ENCODE data around the gene LRG1.
A peak's percentile ranks its signal among the peaks of the same experiment; 100 is the strongest.

Gene LRG1

DNA sequence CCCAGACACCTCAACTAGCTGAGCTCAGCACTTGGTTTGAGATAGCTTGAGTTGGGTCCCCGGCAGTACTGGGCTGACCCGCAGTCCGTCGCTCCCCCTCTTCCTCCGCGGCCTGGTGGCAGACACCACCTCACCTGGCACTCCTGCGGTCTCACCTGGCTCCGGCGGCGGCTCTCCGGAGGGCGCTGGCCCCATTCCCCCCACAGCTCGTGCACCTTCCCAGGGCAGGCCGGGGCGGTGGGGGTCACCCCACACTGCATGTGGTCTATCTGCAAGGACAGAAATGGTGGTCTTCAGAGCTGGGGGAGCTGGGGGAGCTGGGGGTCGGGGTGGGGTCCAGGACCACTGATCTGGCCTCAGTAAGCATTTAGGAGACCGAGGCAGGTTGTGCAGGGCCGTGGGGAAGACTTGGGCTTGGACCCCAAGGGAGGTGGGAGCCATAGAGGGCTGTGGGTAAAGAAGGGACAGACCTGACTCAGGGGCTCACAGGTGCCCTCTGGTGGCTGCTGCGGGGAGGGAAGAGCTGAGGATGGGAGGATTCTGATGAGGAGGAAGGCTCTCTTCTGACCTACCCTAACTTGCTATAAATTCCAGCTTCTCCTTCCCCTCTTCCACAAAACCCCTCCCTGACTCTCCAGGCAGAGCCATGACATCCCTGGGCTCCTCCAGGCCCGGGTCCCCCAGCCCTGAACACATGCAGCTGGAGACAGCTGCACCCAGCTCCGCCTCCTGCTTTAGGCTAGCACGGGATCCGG, 14.9 kb downstream of the LRG1 start:
- DNase-seq: peak; percentile 10

- no peak for DNase-seq
Observed at GRCh38 chr19:4523306-4524110, 16.3 kb downstream of the LRG1 start.

- no peak for DNase-seq
Observed at GRCh38 chr19:4522291-4523002, 17.4 kb downstream of the LRG1 start.

- DNase-seq: no peak
Observed at GRCh38 chr19:4521888-4522242, 18.0 kb downstream of the LRG1 start.

DNA sequence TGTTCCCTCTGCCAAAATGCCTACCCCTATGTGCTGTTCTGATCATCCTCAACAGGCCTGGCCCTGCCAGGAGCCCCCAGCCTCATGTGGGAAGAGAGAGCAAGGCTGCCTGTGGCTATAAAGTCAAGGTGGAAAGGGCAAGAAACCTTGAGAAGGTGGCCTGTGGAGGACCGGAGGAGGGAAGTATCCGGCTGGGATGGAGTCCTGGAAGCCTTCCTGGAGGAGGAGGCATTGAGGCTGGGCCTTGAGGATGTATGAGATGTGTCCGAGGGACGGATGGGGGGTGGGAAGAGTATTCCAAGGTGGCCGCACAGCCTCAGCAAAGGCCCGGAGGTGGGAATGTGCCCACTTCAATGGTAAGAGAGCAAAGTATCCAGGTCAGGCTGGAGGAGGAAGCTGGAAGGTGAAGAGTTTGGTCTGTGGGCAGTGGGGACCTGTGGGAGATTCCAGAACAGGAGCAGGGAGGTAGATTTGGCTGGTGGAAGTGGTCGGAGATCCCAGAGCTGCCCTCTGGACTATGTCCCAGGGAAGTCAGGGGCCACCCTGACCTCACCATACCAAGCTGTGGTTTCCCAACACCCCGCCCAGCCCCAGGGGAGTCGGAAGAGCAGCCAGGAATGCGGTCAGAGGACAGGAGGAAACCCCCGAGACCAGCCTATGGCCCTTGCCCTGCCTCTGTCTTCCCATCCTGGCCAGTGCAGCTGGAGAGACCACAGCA, 18.5 kb downstream of the LRG1 start:
- no peak for DNase-seq

GRCh38 chr19:4519521-4520277, 20.1 kb downstream of the LRG1 start:
- DNase-seq: no peak

- no peak for DNase-seq
Observed at GRCh38 chr19:4519172-4519496, 20.7 kb downstream of the LRG1 start.

DNA sequence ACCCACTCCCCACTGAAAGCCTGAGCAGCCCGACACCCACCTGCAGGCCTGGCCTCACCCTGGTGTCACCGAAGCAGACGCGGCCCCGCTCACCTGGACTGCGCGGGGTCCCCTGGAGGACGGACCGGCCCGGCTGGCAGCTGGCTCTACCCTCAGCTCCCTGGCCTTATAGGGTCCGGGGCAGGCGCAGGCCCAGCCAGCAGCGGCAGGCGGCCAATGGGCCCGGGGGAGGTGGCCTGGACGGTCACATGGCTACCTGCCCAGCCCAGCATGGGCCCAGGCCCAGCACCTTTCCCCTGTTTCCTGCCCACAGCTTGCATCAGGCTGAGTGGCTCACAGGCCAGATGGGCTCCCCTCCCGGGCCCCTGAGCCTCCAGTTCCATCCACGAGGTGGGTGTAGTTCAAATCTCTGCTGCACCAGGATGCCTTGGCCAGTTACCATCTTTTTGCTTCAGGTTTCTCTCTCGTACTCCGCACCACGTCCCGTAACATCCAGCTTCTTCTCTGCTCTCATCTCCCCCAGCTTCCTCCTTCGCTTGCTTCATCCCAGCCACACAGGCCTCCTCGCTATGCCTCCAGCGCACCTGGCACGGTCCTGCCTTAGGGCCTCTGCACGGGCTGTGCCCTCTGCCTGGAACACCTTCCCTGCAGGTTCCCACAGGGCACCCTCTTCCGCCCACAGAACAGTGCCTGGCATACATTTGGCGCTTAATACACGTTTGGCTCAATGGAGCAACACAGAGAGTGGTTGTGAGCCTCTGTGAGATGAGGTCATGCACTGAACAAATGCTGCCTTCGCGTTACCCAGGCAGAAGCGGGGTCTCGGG, 21.3 kb downstream of the LRG1 start, which contains the start of gene PLIN4:
Gene PLIN4 (minus strand): TSS at position 142 of the 827 bp plus-strand sequence. CDS start 214 bp downstream, outside the sequence.
- DNase-seq: no peak

GRCh38 chr19:4517451-4518057, 22.3 kb downstream of the LRG1 start:
- DNase-seq: no peak

GRCh38 chr19:4516939-4517300, 22.9 kb downstream of the LRG1 start:
- no peak for DNase-seq

DNA sequence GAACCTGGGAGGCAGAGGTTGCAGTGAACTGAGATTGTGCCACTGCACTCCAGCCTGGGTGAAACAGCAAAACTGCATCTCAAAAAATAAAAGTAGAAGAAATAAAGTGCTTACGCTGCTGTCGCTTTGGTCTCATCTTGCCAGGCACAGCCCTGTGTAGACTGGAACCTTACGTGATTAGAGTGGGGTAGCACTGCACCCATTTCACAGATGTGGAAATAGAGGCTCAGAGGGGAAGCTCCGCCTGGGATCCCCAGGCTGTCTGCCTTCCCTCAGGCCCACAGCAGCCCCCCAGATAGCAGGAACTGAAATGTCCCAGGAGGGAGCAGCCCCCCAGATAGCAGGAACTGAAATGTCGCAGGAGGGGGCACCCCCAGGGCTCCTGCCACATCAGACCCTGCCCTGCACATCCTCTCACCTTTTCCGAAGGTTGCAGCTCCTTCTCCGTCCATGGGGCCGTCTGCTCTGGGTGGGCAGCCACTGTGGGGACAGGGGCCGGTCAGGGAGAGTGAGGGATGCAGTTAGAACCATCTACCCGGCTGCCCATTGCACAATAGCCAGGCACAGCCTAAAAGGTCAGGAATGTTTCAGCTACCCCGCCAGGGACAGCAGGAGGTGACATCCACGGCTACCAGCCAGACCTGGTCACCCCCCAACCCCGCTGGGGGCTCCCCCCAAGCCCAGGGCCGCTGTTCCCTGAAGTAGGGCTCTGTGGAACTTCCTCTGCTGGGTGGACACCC, 23.5 kb downstream of the LRG1 start:
- DNase-seq: no peak

GRCh38 chr19:4515732-4516131, 24.1 kb downstream of the LRG1 start:
- no peak for DNase-seq

DNA sequence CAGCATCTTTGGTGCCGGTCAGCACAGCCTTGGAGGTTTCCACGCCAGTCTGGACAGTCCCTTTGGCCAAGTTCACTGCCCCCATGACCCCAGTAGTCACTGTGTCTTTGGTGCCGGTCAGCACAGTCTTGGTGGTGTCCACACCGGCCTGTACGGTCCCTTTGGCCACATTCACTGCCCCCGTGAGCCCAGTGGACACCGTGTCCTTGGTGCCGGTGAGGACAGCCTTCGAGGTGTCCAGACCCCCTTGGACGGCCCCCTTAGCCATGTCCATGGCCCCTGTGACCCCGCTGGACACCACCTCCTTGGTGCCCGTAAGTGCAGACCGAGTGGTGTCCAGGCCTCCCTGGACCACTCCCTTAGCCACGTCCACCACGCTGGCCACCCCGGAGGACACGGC, 26.6 kb downstream of the LRG1 start:
- DNase-seq: no peak

GRCh38 chr19:4512070-4512469, 27.8 kb downstream of the LRG1 start:
- no peak for DNase-seq

GRCh38 chr19:4511300-4512054, 28.4 kb downstream of the LRG1 start:
- DNase-seq: no peak

DNA sequence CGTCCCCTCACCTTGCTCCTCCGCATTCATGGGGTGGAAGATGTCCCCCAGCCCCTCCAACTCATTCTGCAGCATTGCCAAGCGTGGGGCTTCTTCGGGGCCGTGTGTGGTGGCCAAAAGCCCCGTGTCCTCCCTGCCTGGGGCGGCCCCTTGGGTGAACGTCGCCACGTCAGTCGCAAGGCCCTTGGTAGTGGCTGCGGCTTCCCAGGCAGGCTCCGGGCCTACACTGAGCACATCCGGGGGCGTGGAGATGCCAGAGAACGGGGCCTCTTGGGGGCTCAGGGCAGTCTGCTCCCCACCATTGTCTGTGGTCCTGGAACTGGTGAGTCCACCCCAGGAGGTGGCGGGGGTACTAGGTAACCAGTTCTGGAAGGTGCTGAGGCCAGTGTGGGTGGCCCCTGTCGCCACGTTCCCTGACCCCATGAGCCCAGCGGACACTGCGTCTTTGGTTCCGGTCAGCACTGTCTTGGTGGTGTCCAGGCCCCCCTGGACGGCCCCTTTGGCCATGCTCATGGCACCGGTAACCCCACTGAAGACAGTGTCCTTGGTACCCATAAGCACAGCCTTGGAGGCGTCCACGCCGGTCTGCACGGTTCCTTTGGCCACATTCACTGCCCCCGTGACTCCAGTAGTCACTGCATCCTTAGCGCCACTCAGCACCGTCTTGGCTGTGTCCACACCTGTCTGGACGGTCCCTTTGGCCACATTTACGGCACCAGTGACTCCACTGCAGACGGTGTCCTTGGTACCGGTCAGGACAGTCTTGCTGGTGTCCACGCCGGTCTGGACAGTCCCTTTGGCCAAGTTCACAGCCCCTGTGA, 29.2 kb downstream of the LRG1 start:
- no peak for DNase-seq

DNA sequence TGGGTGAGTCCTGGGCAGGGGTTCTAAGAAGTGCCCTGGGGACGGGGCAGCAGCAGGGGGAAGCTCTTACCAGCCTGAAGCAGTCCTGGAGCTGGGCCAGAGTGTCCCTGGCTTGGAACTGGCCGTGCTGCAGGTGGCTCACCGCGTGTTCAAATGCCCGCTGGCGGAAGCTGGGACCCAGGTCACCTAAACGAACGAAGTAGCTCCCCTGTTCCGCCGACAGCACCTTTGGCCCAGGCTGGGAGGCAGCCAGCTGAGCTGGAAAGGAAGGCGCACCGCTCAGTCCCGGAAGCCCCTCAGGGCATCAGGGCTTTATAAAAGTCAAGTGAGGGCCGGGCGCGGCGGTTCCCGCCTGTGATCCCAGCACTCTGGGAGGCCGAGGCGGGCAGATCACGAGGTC, 31.1 kb downstream of the LRG1 start:
- peak; percentile 52 for DNase-seq

DNA sequence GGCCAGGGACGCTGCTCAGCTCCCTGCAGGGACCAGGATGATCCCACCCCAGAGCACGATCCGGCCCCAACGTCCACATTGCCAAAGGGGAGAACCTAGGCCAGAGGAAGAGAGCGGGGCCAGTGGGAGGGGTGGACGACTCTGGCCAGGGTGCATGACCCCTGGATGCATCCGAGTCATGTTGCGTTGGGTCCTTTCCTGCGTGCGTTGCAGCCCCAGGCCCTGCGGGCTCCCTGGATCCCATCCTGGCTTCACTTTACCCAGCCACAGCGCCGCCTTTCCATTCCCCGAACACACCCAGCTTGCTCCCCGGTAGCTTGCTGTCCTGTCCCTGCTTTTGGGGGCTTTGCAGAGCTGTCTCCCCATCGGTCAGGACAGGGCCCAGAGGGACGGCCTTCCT, 32.0 kb downstream of the LRG1 start:
- no peak for DNase-seq

- no peak for DNase-seq
Observed at GRCh38 chr19:4507150-4507452, 32.7 kb downstream of the LRG1 start.
